K562 (cell line): ENCODE measurements around the gene FSTL4. TPM values are rescaled to one million over a fixed set of nuclear protein-coding genes. Genes with fewer than 3 reads are reported as not detected.

ENCODE experiments used
- ATAC-seq: fragments of 200-7000 bp; cut with Tn5 transposase; 3 replicates; pipeline ENCODE4 v1.9.1; 2020; ENCODE audit warnings: moderate library complexity
- BruUV-seq: library from RNA; stranded (reverse); fragments of 400-500 nt; replicated peaks from 2 replicates; lab custom pipeline; 2021; lab: Mats Ljungman, UMichigan
- CTCF ChIA-PET: fragments of 300-600 bp; formaldehyde crosslinking; extraction: SDS; loops from one replicate; lab custom pipeline; 2021; ENCODE audit warnings: low intra/inter-chr PET ratio; lab: Yijun Ruan, JAX
- POLR2A ChIA-PET: fragments of 300-600, 350-650 bp; sonication (Branson Sonifier 250); formaldehyde crosslinking; extraction: SDS; loops from one replicate; lab custom pipeline; 2021; ENCODE audit warnings: antibody characterized with exemption, inconsistent platforms; lab: Yijun Ruan, JAX
- DNase-seq, 4 experiments: peaks; one replicate each; pipeline versions ENCODE4 v3.0.0 to v3.0.0-alpha.2; 2011 to 2018; ENCODE audit warnings: low spot score in 3 of 4, mixed read lengths in 3 of 4; ENCODE audit errors: extremely low read depth in 1 of 4
- FAIRE-seq: peaks from 2 replicates; lab custom pipeline; 2011; peaks lifted over from hg19 to GRCh38; lab: Jason Lieb, UNC
- H2AFZ ChIP-seq: 2 replicates; pipeline ENCODE4 v1.6.0; 2011; ENCODE audit warnings: low read depth, low read length, control low read depth, inconsistent platforms
- H3K27ac ChIP-seq: fragments of 200-600 bp; 3 replicates; pipeline ENCODE4 v1.8.0; 2011; ENCODE audit warnings: low read depth, mild to moderate bottlenecking, control low read depth, inconsistent platforms, low read length, moderate library complexity, mixed read lengths; ENCODE audit errors: extremely low read depth
- H3K27me3 ChIP-seq, 2 experiments: fragments of 300-600 bp in 1 of 2; 2 replicates in 1 of 2; 3 replicates in 1 of 2; pipeline versions ENCODE4 v1.6.0 to v1.8.0; 2011; ENCODE audit warnings: inconsistent platforms in 2 of 2, low read length in 2 of 2, mild to moderate bottlenecking in 1 of 2, mixed read lengths in 1 of 2, moderate library complexity in 1 of 2; ENCODE audit not compliant: control insufficient read depth in 2 of 2, insufficient read depth in 2 of 2
- H3K36me3 ChIP-seq: fragments of 300-600 bp; 3 replicates; pipeline ENCODE4 v1.8.0; 2011; ENCODE audit warnings: mild to moderate bottlenecking, low read length, inconsistent platforms; ENCODE audit not compliant: control insufficient read depth, insufficient read depth
- H3K4me1 ChIP-seq, 2 experiments: fragments of 200-600 bp in 1 of 2; replicated peaks in 1 of 2; 2 replicates in 1 of 2; 3 replicates in 1 of 2; pipeline versions ENCODE4 v1.5.1 to v1.8.0; 2011; ENCODE audit warnings: inconsistent platforms in 2 of 2, low read length in 2 of 2, mild to moderate bottlenecking in 1 of 2, mixed read lengths in 1 of 2, moderate library complexity in 1 of 2; ENCODE audit not compliant: control insufficient read depth in 2 of 2, insufficient read depth in 2 of 2
- H3K4me2 ChIP-seq: 2 replicates; pipeline ENCODE4 v1.6.1; 2011; ENCODE audit warnings: low read length, control low read depth, inconsistent platforms, mixed read lengths; ENCODE audit not compliant: insufficient read depth
- H3K4me3 ChIP-seq: fragments of 200-600 bp; sonication (generic), shearing (Covaris generic); 2 replicates; pipeline ENCODE4 v1.5.1; 2016; ENCODE audit warnings: control low read depth, inconsistent platforms
- H3K79me2 ChIP-seq: fragments of 200-600 bp; 3 replicates; pipeline ENCODE4 v1.8.0; 2011; ENCODE audit warnings: low read length, inconsistent platforms; ENCODE audit not compliant: control insufficient read depth, insufficient read depth
- H3K9ac ChIP-seq, 2 experiments: 2 replicates each; pipeline versions ENCODE4 v1.6.0 to v1.6.1; 2011; ENCODE audit warnings: low read depth in 2 of 2, low read length in 2 of 2, control low read depth in 1 of 2, inconsistent platforms in 1 of 2, mild to moderate bottlenecking in 1 of 2, mixed read lengths in 1 of 2; ENCODE audit not compliant: insufficient read depth in 1 of 2
- H3K9me1 ChIP-seq: one replicate; pipeline ENCODE4 v1.6.0; 2011; ENCODE audit warnings: inconsistent platforms, mild to moderate bottlenecking, low read length, moderate library complexity; ENCODE audit not compliant: control insufficient read depth, insufficient read depth
- H3K9me3 ChIP-seq: replicated peaks from 2 replicates; pipeline ENCODE4 v1.5.1; 2011; ENCODE audit warnings: low read depth, low read length, inconsistent platforms; ENCODE audit not compliant: control insufficient read depth, insufficient read depth
- H4K20me1 ChIP-seq: replicated peaks from 2 replicates; pipeline ENCODE4 v1.6.1; 2011; ENCODE audit warnings: low read length, inconsistent platforms, mixed read lengths; ENCODE audit not compliant: control insufficient read depth, insufficient read depth
- BCOR ChIP-seq: fragments of 450-650 bp; IDR thresholded peaks from 2 replicates; pipeline ENCODE4 v1.6.1; 2016
- FIP1L1 ChIP-seq: fragments of 200-400 bp; formaldehyde crosslinking; IDR thresholded peaks from 2 replicates; pipeline ENCODE4 v1.6.1; 2018; ENCODE audit warnings: mild to moderate bottlenecking, low read depth, low read length; ENCODE audit not compliant: poor library complexity, severe bottlenecking
- FOS ChIP-seq: IDR thresholded peaks from 3 replicates; pipeline ENCODE4 v1.6.1; 2011; ENCODE audit not compliant: insufficient read length; ENCODE audit errors: extremely low read depth
- HMGXB4 ChIP-seq: sonication (generic); formaldehyde crosslinking; IDR thresholded peaks from 2 replicates; pipeline ENCODE4 v1.8.1; 2023; ENCODE audit warnings: mild to moderate bottlenecking, missing genetic modification reagents
- IFI16 ChIP-seq: fragments of 250-450 bp; sonication (Bioruptor Pico); IDR thresholded peaks from 2 replicates; pipeline ENCODE4 v2.1.2; 2022; ENCODE audit warnings: mild to moderate bottlenecking, inconsistent platforms
- JUN ChIP-seq, 2 experiments: sonication (generic) in 1 of 2; formaldehyde crosslinking in 1 of 2; IDR thresholded peaks; 2 replicates each; pipeline versions ENCODE4 v1.6.1 to v1.8.0; 2012 to 2022; ENCODE audit warnings: borderline replicate concordance in 2 of 2, mild to moderate bottlenecking in 2 of 2, improper control_type of control experiment in 1 of 2, low read depth in 1 of 2, low read length in 1 of 2, missing genetic modification reagents in 1 of 2
- KLF6 ChIP-seq: fragments of 250-450 bp; sonication (Bioruptor Pico); IDR thresholded peaks from 2 replicates; pipeline ENCODE4 v1.4.0; 2020; ENCODE audit warnings: mild to moderate bottlenecking, moderate library complexity, borderline replicate concordance
- SMARCA4 ChIP-seq: fragments of 450-650 bp; IDR thresholded peaks from 2 replicates; pipeline ENCODE4 v1.6.1; 2016
- SNAPC5 ChIP-seq: fragments of 250-450 bp; sonication (Bioruptor Pico); IDR thresholded peaks from 2 replicates; pipeline ENCODE4 v1.8.0; 2021; ENCODE audit warnings: moderate library complexity, mild to moderate bottlenecking, inconsistent platforms
- SPI1 ChIP-seq: IDR thresholded peaks from 2 replicates; pipeline ENCODE4 v1.6.1; 2011; ENCODE audit warnings: low read depth, low read length, control low read depth, borderline replicate concordance
- TRIM28 ChIP-seq: fragments of 450-650 bp; IDR thresholded peaks from 2 replicates; pipeline ENCODE4 v1.6.1; 2017
- ZNF324 ChIP-seq: fragments of 250-450 bp; sonication (Bioruptor Pico); IDR thresholded peaks from 2 replicates; pipeline ENCODE4 v1.4.0; 2020; ENCODE audit warnings: mild to moderate bottlenecking
- ZNF639 ChIP-seq, 2 experiments: fragments of 200-800 bp in 1 of 2; sonication (Bioruptor generic) in 1 of 2; sonication (generic) in 1 of 2; formaldehyde crosslinking in 1 of 2; IDR thresholded peaks in 1 of 2; conservative IDR thresholded peaks in 1 of 2; 2 replicates each; pipeline versions ENCODE4 v1.5.0 to v1.6.1; 2016 to 2020; ENCODE audit warnings: missing compliant biosample characterization in 1 of 2, missing genetic modification characterization in 1 of 2, missing genetic modification reagents in 1 of 2
- WGBS: fragments of 100-300 bp; shearing (Covaris generic); methylation state at CpG from one replicate; pipeline ENCODE4 v1.1.6; 2016; ENCODE audit warnings: low coverage, mixed read lengths; ENCODE audit not compliant: insufficient coverage; ENCODE audit errors: missing lambda C conversion rate; 5-methylcytosine and 5-hydroxymethylcytosine counted together
- in situ Hi-C: fragments of 300-500 bp; cut with MboI; formaldehyde crosslinking; loops from 4 replicates; pipeline ENCODE4 v1.15.0; 2018; ENCODE audit warnings: inconsistent platforms, mixed read lengths
- intact Hi-C: fragments of 100-400 bp; cut with micrococcal nuclease; formaldehyde crosslinking; loops from 2 replicates; pipeline ENCODE4 v1.14.2; 2022
- polyA plus RNA-seq, 8 experiments: library from polyadenylated mRNA; depleted of rRNA in 4 of 8; stranded (reverse) in 5 of 8; unstranded in 3 of 8; fragments of >200 nt; fragmentation: Nextera tagmentation in 2 of 8; fragmentation: Illumina TruSeq in 1 of 8; extraction: Ambion mirVana in 2 of 8; extraction: Trizol in 1 of 8; gene quantifications; 2 replicates each; pipeline versions ENCODE4 v1.2.1 to v1.2.3, GENCODE V29; 2011 to 2014; ENCODE audit warnings: inconsistent platforms in 1 of 8, missing spikeins in 1 of 8
- total RNA-seq, 7 experiments: library from RNA; depleted of rRNA in 6 of 7; stranded (reverse); fragments of >200 nt in 6 of 7; fragmentation: Illumina TruSeq in 2 of 7; extraction: Trizol in 2 of 7; gene quantifications; 2 replicates each; pipeline versions ENCODE4 v1.2.1 to v1.2.3, GENCODE V29; 2011 to 2021; ENCODE audit warnings: low replicate concordance in 1 of 7

FSTL4 gene
- total and polyA plus RNA-seq, 9 of the 15 experiments (the other 6 are each of a cell fraction or from before 2014, with no cell fraction given): 0.08 to 0.18 (median 0.10) TPM; not detected in 5

- TF ChIP-seq JUN (IDR thresholded peaks at IDR 0.05; ENCODE audit: borderline replicate concordance, low read depth, low read length): no peak
- no peak for TF ChIP-seq JUN (CRISPR knock-in tag; IDR thresholded peaks at IDR 0.05; ENCODE audit: borderline replicate concordance)
- TF ChIP-seq KLF6 (CRISPR knock-in tag): no peak
- TF ChIP-seq SNAPC5: no peak
- no peak for TF ChIP-seq FIP1L1
- TF ChIP-seq TRIM28: no peak
- no peak for TF ChIP-seq IFI16 (CRISPR knock-in tag)
- TF ChIP-seq BCOR: no peak
- TF ChIP-seq SPI1: no peak
- TF ChIP-seq SMARCA4: no peak
- TF ChIP-seq FOS: no peak
- TF ChIP-seq HMGXB4 (CRISPR knock-in tag): no peak
- TF ChIP-seq ZNF324 (CRISPR knock-in tag): no peak
- TF ChIP-seq ZNF639 (CRISPR knock-in tag; conservative IDR thresholded peaks at IDR 0.05 in 1 of 2, IDR thresholded peaks at IDR 0.05 in 1 of 2): no peak
- FAIRE-seq: no peak
- no TSS peak for BruUV-seq
These were observed 415.8 kb downstream of the FSTL4 start for GRCh38 chr5:133196441-133197085.

More at GRCh38 chr5:133196441-133197085, 415.8 kb downstream of the FSTL4 start:
- ATAC-seq (no peak), DNase-seq (no peak)
- Histone ChIP-seq H2AFZ (no peak overlapping the region), H3K36me3 (no peaks in the 10 kb centered on the region), H3K9ac (no peak overlapping the region), H3K27me3 (peaks cover 55 to 80% of the 10 kb centered on the region in 2 experiments), H3K79me2 (no peaks in the 10 kb centered on the region), H3K9me1 (no peaks in the 10 kb centered on the region), H3K4me1 (no peaks in the 10 kb centered on the region), H3K9me3 (no peaks in the 10 kb centered on the region), H3K4me3 (no peak overlapping the region), H3K4me2 (no peak overlapping the region), H4K20me1 (no peaks in the 10 kb centered on the region), H3K27ac (no peak overlapping the region)
- POLR2A ChIA-PET: interaction anchor here (0.7 kb wide), 1 partner anchor 160 kb away, joined by 3 read pairs; no protein-coding TSS in a partner anchor
- WGBS: 3% methylated on average over 4 of the region's 4 CpGs
- in situ Hi-C loops: no loop called here
- intact Hi-C loops: no loop called here
- CTCF ChIA-PET: no interaction called here
